TTC549 (cell line): ENCODE measurements around the gene EPHA5.

ENCODE experiments used
- FAIRE-seq: peaks from 2 replicates; lab custom pipeline; 2012; peaks lifted over from hg19 to GRCh38; lab: Jason Lieb, UNC

Gene EPHA5

DNA sequence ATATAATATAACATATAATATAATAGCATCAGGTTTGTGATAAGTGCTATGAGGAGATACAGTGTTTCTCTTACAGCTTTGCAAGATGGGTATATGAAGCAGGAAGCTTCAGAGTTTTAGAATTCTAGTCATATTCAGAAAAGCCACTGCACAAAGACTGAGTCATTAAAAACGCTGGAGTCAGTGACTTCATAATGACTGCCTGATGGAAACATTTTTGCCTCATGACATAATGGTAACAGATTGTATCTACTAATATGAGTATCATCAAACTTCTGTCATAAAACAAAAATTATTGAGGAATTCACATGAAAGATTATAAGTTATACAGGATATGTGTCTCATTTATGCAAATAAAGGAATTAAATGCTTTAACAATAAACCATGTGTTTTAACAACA lies 46.8 kb downstream of the EPHA5 start:
- FAIRE-seq = no peak

DNA sequence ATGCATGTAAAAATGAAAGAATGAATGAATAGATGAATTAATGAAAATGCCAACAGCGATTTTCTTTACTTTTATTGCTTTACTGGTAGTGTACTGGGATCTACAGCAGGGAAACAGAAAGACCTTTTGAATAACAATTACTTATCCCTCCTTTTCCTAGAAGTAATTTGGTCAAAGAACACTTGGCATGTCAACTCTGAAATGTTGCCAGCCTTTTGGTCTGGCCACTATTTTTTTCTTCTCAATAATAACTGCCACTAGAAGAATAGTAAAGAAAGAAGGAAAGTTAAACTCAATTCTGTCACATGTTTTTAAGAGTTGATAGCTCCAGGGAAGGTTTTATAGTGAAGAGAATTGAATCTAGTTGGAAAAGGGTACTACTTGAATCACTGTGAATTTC lies 52.9 kb downstream of the EPHA5 start:
- FAIRE-seq = no peak

DNA sequence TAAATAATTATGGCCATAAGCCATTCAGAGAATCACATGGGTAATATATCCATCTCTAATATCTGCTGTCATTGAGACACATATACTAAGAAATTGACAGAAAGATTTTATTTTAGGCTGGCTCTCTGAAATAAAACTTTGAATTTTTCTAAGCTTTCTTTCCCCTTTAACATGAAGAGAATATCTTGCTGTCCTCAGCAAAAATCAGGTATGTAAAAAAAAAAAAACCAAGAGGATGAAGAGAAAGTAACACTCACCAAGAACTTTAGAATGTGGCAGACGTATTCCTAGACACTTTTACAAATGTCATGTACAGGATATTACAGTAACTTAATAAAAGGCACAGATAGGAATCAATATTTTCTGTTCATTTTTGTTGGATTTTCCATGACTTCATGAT lies 65.8 kb downstream of the EPHA5 start:
- FAIRE-seq = no peak

DNA sequence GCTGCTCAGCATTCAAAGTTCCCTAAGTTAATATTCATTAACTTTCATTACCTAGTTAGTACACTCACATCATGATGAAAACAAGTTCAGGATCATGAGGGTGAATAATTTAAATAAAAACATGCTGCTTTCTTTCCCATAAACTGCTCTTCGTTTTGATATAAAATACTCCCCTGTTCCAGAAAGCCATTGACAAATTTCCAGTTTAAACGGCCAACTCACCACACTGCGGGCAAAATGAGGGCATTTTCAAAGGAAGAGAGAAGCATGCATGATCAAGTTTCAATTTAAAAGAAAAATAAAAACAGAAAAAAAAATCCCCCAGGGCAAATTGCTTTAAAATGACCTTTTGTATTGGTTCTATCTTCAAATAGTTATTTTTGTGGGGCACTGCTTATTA lies 69.6 kb downstream of the EPHA5 start:
- FAIRE-seq = no peak

DNA sequence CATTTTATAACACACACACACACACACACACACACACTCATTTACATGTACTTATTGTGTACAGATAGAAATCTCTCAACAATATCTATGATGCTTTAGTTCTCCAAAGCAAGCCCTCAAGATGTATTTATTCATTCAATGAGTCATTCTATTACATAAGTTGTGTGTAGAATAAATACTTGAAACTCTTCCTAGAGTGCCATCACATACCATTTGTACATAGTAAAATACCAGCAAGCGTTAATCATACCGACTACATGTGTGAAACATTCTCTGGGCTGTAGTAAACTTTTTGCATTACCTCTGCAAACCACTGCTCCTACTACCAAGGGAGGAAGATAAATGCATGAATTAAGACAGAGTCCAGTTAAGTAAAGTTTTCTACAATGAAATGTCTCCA lies 70.9 kb downstream of the EPHA5 start:
- no peak for FAIRE-seq

DNA sequence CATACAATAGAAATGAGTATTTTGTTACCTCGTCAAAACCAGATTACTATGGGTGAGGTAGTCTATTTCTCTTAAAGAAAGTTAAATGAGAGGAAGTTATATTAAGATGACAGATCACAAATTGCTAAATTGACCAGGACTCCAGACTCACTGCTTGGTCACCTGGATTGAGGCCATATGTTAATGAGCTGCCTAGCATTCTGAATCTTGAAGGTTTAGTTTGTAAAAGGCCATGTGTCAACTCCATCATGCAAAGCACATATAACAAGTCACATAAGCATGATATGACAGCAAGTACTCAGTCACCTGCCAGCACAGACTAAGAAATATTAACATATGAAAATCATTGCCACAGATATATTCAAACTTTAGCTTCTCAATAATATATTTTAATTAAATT lies 72.6 kb downstream of the EPHA5 start:
- FAIRE-seq = no peak

DNA sequence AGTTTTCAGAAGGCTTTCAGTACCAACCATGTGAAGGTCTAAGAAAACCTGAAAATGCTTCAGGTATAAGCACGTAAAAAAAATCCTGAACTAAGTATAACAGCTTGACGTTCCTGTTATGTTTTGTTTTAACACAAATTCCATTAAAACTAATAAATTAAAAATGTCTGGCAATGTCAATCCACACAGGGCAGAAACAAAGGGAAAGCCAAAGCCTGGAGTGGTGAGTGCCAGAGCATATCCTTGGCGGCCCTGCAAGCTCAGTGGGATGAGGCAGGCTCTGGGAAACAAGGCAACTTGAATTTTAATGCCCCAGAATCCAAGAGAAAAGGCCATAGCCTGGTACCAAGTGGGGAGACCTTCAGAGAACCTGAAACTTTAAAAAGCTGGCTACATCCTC lies 78.2 kb downstream of the EPHA5 start:
- no peak for FAIRE-seq

DNA sequence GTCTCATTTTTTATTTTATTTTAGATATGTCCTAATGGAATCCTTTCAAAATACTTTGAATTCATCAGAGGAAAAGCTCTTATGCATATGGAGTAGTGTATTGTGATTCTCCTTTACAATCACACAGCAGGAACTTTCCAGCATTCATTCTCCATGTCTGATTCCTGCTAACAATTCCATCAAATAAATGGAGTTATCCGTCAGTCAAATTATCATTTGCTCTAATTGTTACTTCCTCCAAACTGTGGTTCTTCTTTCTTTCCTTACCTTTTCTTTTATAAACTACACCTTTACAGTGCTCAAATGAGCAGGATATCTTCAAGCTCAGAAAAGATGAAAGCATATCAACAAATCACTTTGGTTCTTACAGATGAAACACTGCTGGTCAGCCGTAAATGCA lies 80.4 kb downstream of the EPHA5 start:
- FAIRE-seq = no peak

DNA sequence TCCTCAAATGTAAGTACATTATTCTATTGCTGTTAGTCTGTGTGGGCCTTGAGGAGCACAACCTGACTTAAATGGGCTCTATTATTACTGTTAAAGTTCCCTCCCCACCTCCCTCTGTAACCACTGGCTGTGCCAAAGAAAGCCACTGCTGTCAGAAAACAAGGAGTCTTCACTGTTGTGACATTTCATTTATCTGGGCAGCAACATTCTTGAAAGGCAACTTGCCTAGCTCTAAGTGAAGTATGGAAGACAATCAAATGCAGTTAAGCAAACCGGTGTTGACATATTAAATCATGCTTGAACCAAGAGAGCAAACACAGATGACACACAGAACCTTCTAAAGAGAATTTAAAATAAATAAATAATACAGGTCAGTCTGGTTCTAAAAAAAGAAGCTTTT lies 81.0 kb downstream of the EPHA5 start:
- no peak for FAIRE-seq

DNA sequence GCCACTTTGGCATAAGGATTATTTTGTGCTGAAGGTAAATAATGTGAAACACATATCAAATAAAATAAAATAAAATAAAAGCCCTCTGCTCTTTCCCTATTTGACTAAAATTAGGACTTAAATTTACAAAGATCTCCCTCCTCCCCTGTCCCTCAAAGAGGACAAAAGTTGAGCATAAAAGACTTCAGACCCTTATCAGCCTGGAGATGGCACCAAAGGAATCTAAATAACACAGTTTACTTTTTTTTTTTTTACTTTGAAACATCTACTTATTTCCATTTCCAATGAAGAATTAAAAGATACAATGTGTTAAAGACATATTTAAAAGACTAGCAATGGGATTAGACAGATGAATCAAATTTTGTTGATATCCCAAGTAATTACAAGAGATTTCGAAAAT lies 89.7 kb downstream of the EPHA5 start:
- FAIRE-seq = no peak

DNA sequence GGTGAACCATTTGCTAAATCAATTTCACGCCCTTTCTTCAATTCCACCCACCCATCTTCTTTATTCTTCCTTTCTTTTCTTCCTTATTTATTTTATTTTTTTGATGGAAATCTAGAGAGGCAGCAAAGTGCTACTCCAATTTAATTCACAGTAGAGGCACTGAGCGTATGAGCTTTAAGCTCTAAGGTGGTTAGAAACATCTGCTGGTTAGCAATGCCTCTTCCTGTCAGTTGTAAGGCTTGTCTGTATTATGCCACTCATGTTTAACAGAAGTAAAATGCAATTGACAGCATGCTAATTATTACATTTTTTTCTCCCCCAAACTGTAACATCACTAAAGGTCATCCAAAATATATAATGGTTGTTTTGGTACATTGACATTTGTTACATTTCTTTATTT lies 103.8 kb downstream of the EPHA5 start:
- FAIRE-seq = no peak

DNA sequence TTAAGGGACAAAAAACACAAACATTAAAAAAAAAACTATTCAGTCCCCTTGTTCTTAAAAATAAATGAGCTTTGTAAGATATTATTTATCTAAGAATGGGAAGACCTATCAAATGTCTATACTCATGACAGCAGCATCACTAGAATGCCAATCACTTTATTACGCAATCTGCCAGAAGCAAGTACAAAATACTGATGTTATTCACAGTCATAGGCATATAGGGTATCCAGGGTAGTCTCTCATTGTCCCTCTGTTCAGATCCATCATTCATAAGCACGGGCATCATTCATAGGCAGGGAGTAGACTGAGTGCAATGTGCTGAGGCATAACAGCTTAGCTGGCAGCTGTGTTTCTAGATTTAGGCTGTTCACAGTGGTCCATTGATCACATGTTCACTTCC lies 109.1 kb downstream of the EPHA5 start:
- FAIRE-seq = no peak

DNA sequence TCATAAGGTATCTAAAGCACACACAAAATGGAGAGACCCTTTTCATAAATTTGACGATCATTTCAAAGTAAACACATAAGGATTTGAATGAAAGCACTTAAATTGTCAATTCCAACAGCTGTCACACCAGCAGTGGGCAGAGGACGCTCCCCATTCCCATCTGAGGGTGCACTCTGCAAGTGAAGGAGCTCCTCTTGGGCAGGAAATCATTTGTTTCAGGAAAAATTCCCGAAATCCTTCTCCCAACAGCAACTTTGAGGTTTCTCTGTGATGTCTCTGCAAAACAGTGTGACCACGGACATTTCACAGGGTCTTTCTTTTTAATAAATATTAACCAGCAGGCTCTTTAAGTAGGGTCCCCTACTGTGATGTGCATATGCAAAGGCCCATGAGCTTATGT lies 111.0 kb downstream of the EPHA5 start:
- FAIRE-seq = no peak

DNA sequence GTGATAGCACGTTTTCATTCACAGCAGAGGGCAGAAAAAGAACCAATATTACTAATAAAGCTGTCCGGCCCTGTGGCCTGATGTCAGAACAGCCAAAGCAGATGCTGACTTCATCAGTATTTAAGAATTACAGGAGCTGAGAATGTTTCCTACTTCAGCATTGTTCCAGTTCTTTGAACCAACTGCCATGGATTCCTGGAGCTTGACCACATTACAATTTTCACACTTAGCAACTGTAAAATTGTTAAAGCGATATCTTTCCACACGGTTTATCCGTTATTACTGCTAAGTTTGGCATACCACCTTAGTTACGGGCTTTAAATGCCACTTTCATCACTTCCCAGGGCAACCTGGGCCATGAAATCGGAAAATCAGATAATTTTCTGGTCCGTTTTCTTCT lies 118.2 kb downstream of the EPHA5 start:
- FAIRE-seq = no peak

DNA sequence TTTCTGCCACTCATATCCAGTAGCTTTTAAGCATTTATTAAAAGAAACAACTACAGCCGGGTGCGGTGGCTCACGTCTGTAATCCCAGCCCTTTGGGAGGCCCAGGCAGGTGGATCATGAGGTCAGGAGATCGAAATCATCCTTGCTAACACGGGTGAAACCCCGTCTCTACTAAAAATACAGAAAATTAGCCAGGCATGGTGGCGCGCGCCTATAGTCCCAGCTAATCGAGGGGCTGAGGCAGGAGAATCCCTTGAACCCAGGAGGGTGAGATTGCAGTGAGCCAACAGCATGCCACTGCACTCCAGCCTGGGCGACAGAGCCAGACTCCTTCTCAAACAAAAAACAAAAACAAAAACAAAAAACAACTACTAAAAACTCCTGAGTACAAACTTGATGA lies 119.8 kb downstream of the EPHA5 start:
- FAIRE-seq = no peak

DNA sequence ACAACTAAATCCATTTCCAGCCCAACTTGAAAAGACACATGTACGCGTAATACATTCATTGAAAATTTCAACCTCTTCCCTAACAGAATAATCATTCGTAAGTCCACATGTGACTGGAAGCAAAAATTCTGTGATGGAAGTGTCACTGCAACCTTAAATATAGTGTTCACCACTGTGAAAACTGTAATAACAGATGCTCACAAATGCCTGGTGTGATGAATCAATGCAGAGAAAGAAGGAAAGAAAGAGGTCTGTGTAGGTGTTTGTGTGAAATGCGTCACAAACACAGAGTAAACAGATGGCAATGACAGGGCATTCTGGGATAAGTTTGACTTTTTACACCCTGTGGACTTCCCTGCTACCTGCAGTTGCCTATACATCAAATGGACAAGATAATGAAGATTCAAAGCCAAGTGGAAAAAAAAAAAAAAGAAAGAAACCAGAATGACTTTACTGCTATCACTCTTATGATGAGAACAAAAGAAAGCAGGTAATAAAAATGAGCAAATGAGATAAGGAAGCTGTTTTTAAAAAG lies 123.3 kb downstream of the EPHA5 start:
- no peak for FAIRE-seq

DNA sequence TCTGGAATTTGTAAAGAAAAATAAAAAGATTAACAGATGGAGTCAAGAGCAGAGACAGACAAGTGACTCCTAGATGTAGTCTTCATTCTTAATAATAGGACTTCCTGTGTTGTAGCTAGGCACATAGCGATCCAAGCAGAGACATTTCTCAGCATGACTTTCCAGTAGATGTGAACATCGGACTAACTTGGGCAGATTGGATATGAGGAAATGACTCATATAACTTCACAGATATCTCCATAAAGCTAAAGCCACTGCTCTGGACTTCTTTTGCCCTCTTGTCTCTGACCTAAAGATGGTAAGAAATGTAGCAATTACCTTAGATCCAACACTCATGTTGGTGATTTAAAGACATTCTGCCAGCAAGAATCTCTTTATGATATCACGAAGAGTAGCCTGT lies 131.7 kb downstream of the EPHA5 start:
- FAIRE-seq = no peak

DNA sequence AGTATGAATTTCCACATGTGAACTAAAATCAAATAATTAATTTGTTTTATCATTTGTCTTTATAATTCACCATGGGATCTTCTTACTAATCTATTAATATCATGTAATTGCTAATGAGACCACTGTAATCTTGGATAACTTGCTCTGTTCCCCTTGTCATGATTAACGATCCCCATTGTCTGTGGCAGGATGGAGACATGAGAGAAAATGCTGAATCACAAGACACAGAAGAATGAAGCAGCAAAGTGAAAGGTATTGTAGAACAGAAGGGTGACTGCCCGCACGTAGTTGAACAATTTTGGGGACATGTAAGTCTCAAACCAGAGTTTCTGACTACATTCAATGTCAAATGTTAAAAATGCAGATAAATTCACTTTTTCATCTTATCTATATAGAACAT lies 135.2 kb downstream of the EPHA5 start:
- FAIRE-seq = no peak

DNA sequence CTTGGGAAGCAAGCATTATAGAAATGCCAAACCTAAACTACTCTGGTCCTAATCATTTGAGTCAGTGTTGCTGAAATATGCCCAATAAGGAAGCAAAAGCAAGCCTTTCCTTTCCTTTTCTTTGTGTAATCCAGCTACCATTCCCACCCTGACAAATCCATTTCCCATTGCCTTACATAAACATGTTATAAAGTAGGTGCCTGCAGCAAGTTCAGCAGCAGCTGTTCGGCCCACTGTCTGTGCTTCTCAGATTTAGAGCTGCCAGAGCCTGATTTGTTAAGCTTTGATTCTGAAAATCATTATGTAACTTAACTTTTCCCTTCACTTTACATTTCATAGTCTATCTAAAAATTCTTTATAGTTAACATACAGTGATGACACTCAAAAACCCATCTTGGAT lies 148.6 kb downstream of the EPHA5 start:
- FAIRE-seq = no peak

DNA sequence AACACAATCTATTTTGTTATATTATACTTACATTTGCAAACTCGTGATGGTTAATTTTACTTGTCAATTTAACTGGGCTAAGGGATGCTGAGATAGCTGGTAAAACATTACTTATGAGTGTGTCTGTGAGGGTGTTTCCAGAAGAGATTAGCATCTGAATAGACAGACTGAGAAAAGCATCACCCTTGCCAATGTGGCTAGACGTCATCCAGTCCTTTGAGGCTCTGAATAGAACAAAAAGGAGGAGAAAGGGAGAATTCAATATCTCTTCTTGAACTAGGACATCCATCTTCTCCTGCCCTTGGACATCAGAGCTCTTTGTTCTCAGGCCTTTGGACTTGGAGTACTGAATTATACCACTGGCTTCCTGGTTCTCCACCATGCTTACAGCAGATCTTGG lies 154.6 kb downstream of the EPHA5 start:
- FAIRE-seq = no peak

DNA sequence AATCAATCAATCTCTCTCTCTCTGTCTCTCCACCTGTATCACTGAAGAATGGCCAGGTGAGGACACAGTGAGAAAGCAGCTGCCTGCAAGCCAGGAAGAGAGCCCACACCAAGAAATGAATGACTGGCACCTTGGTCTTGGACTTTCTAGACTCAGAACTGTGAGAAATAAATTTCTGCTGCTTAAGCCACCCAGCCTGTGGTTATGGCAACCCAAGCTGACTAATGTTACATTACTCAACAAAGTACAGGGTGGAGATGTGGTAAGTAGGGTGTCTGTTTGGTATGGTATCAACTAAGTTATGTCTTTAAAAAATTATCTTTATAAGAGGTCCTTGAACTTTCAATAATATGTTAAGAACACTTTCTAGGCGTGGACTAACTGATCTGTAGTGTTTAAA lies 159.3 kb downstream of the EPHA5 start:
- no peak for FAIRE-seq

DNA sequence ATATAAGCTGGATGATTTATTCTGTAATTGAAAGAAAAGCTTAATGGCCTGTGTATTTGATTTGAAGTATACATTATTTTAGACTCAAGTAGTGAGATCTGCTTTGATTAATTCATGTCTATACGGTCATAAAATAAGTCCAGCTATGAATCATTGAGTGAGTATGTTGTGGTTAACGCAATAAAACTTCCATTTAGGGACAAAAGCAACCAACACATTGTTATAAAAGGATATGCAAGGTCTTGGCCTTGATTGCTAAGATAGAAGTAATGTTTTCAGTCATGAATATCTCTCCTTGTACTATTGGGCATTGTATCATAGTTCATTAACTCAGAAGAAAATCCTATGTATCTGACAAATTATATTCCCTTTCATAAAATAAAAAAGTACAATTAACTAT lies 162.1 kb downstream of the EPHA5 start:
- no peak for FAIRE-seq

DNA sequence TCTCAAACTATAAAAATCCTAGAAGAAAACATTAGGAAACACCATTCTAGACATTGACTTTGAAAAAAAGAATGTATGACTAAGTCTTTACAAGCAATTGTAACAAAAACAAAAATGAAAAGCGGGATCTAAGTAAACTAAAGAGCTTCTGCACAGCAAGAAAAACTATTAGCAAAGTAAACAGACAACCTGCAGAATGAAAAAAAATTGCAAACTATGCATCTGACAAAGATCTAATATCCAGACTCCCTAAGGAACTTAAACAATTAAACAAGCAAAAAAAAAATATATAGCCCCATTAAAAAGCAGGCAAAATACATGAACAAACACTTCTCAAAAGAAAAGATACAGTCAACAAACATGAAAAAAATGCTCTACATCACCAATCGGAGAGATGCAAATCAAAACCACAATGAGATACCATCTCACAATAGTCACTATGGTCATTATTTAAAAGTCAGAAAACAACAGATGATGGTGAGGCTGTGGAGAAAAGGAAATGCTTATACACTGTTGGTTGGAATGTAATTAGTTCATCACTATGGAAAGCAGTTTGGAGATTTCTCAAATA lies 168.1 kb downstream of the EPHA5 start:
- FAIRE-seq = no peak

DNA sequence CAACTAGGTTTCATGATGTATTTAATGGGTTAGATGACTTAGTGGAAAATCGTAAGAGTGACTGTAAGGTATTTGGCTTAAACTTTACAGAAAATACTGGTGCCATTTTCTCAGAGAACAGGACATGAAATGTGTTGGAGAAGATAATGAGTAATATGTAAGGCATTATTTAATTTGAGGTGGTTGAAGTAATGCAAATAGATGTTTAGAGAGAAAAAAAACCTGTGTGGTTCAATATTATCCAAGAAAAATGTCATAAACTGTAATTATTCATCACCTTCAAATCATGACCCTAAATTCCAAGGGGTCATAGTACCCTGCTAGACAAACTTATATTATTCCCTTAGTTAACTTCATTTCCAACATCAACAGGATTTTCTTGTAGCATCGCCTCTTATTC lies 171.7 kb downstream of the EPHA5 start:
- no peak for FAIRE-seq

DNA sequence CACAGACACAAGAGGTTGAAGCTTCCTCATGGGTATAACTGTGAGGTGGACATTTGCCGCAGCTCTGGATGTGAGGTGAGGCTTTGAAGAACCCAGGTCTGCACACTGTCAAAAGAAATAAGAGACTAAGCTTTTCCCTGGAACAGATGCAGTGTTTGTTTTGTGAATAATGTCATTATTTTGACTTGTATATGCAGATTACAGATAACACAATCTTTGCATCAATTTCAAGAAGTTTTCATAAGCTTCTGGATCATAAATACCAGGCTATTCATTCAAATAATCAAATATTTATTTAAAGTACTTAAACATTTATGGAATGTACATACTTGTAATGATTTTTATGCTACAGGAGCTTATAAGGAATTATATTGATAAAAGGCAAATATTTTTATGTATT lies 174.8 kb downstream of the EPHA5 start:
- FAIRE-seq = no peak
